ENCODE results near the gene TGFBI. TPM values are rescaled to one million over a fixed set of nuclear protein-coding genes. Genes with fewer than 3 reads are reported as not detected.

The TGFBI gene
- total RNA-seq, 1 experiment from 2014 or later, result 3.2 TPM

- Histone ChIP-seq H3K27me3 (ENCODE audit: control insufficient read depth, insufficient read depth, low read length) (no peaks in the 10 kb centered on the region; the same call in 1 of the 2 replicates), H3K36me3 (replicated peaks; ENCODE audit: control insufficient read depth, insufficient read depth, low read length) (no peaks in the 10 kb centered on the region), H3K4me3 (ENCODE audit: insufficient read depth, low read depth, low read length) (no peak overlapping the region)
- no peak for DNase-seq
Measured at GRCh38 chr5:135996611-135997010, 32.2 kb upstream of the TGFBI start.

GRCh38 chr5:135997673-135998335, 31.0 kb upstream of the TGFBI start:
- no peaks in the 10 kb centered on the region for H3K36me3 ChIP-seq (replicated peaks; ENCODE audit: control insufficient read depth, insufficient read depth, low read length)
- H3K27me3 ChIP-seq (ENCODE audit: control insufficient read depth, insufficient read depth, low read length), result no peaks in the 10 kb centered on the region; the same call in 1 of the 2 replicates
- H3K4me3 ChIP-seq (ENCODE audit: insufficient read depth, low read depth, low read length), result no peak overlapping the region
- peak; percentile 71 for DNase-seq

GRCh38 chr5:135998889-135999288, 29.9 kb upstream of the TGFBI start:
- no peaks in the 10 kb centered on the region; the same call in 1 of the 2 replicates for H3K27me3 ChIP-seq (ENCODE audit: control insufficient read depth, insufficient read depth, low read length)
- no peak for DNase-seq
- no peaks in the 10 kb centered on the region for H3K36me3 ChIP-seq (replicated peaks; ENCODE audit: control insufficient read depth, insufficient read depth, low read length)
- H3K4me3 ChIP-seq (ENCODE audit: insufficient read depth, low read depth, low read length), result no peak overlapping the region

- no peak overlapping the region for H3K4me3 ChIP-seq (ENCODE audit: insufficient read depth, low read depth, low read length)
- no peak for DNase-seq
- H3K36me3 ChIP-seq (replicated peaks; ENCODE audit: control insufficient read depth, insufficient read depth, low read length), result no peaks in the 10 kb centered on the region
- H3K27me3 ChIP-seq (ENCODE audit: control insufficient read depth, insufficient read depth, low read length), result no peaks in the 10 kb centered on the region; the same call in 1 of the 2 replicates
Measured at GRCh38 chr5:135999406-136000139, 29.2 kb upstream of the TGFBI start.

GRCh38 chr5:136000147-136000546, 28.6 kb upstream of the TGFBI start:
- H3K27me3 ChIP-seq (ENCODE audit: control insufficient read depth, insufficient read depth, low read length), result no peaks in the 10 kb centered on the region; the same call in 1 of the 2 replicates
- no peak for DNase-seq

GRCh38 chr5:136000932-136001331, 27.9 kb upstream of the TGFBI start:
- no peaks in the 10 kb centered on the region; the same call in 1 of the 2 replicates for H3K27me3 ChIP-seq (ENCODE audit: control insufficient read depth, insufficient read depth, low read length)
- no peaks in the 10 kb centered on the region for H3K36me3 ChIP-seq (replicated peaks; ENCODE audit: control insufficient read depth, insufficient read depth, low read length)
- no peak overlapping the region for H3K4me3 ChIP-seq (ENCODE audit: insufficient read depth, low read depth, low read length)
- DNase-seq, result no peak

More at GRCh38 chr5:136000147-136000546, 28.6 kb upstream of the TGFBI start:
- H3K4me3 ChIP-seq (ENCODE audit: insufficient read depth, low read depth, low read length), result no peak overlapping the region
- H3K36me3 ChIP-seq (replicated peaks; ENCODE audit: control insufficient read depth, insufficient read depth, low read length), result no peaks in the 10 kb centered on the region

GRCh38 chr5:136001466-136001981, 27.3 kb upstream of the TGFBI start:
- no peak overlapping the region for H3K4me3 ChIP-seq (ENCODE audit: insufficient read depth, low read depth, low read length)
- no peaks in the 10 kb centered on the region; the same call in 1 of the 2 replicates for H3K27me3 ChIP-seq (ENCODE audit: control insufficient read depth, insufficient read depth, low read length)
- DNase-seq, result no peak
- H3K36me3 ChIP-seq (replicated peaks; ENCODE audit: control insufficient read depth, insufficient read depth, low read length), result no peaks in the 10 kb centered on the region

GRCh38 chr5:136004436-136004835, 24.4 kb upstream of the TGFBI start:
- Histone ChIP-seq H3K36me3 (replicated peaks; ENCODE audit: control insufficient read depth, insufficient read depth, low read length) (no peaks in the 10 kb centered on the region), H3K27me3 (ENCODE audit: control insufficient read depth, insufficient read depth, low read length) (peaks cover 2% of the 10 kb centered on the region; the same call in 1 of the 2 replicates), H3K4me3 (ENCODE audit: insufficient read depth, low read depth, low read length) (no peak overlapping the region)
- no peak for DNase-seq

GRCh38 chr5:136005476-136005875, 23.3 kb upstream of the TGFBI start:
- no peak for DNase-seq
- Histone ChIP-seq H3K4me3 (ENCODE audit: insufficient read depth, low read depth, low read length) (no peak overlapping the region), H3K27me3 (ENCODE audit: control insufficient read depth, insufficient read depth, low read length) (peaks cover 2% of the 10 kb centered on the region; the same call in 1 of the 2 replicates), H3K36me3 (replicated peaks; ENCODE audit: control insufficient read depth, insufficient read depth, low read length) (no peaks in the 10 kb centered on the region)

GRCh38 chr5:136006164-136006563, 22.6 kb upstream of the TGFBI start:
- Histone ChIP-seq H3K4me3 (ENCODE audit: insufficient read depth, low read depth, low read length) (no peak overlapping the region), H3K27me3 (ENCODE audit: control insufficient read depth, insufficient read depth, low read length) (0 out of 2 replicates have a peak, but pooled peaks cover 2% of the 10 kb centered on the region), H3K36me3 (replicated peaks; ENCODE audit: control insufficient read depth, insufficient read depth, low read length) (no peaks in the 10 kb centered on the region)
- no peak for DNase-seq

- H3K27me3 ChIP-seq (ENCODE audit: control insufficient read depth, insufficient read depth, low read length), result 0 out of 2 replicates have a peak, but pooled peaks cover 2% of the 10 kb centered on the region
- peak; percentile 10 for DNase-seq
- no peaks in the 10 kb centered on the region for H3K36me3 ChIP-seq (replicated peaks; ENCODE audit: control insufficient read depth, insufficient read depth, low read length)
- no peak overlapping the region for H3K4me3 ChIP-seq (ENCODE audit: insufficient read depth, low read depth, low read length)
Measured at GRCh38 chr5:136006761-136007251, 22.0 kb upstream of the TGFBI start.

- Histone ChIP-seq H3K4me3 (ENCODE audit: insufficient read depth, low read depth, low read length) (no peak overlapping the region), H3K36me3 (replicated peaks; ENCODE audit: control insufficient read depth, insufficient read depth, low read length) (no peaks in the 10 kb centered on the region), H3K27me3 (ENCODE audit: control insufficient read depth, insufficient read depth, low read length) (0 out of 2 replicates have a peak, but pooled peaks cover 2% of the 10 kb centered on the region)
- no peak for DNase-seq
Measured at GRCh38 chr5:136007271-136007670, 21.5 kb upstream of the TGFBI start.

GRCh38 chr5:136011414-136012001, 17.3 kb upstream of the TGFBI start:
- 0 out of 2 replicates have a peak, but pooled peaks cover 2% of the 10 kb centered on the region for H3K27me3 ChIP-seq (ENCODE audit: control insufficient read depth, insufficient read depth, low read length)
- no peaks in the 10 kb centered on the region for H3K36me3 ChIP-seq (replicated peaks; ENCODE audit: control insufficient read depth, insufficient read depth, low read length)
- no peak overlapping the region for H3K4me3 ChIP-seq (ENCODE audit: insufficient read depth, low read depth, low read length)
- DNase-seq, result no peak

GRCh38 chr5:136012041-136012804, 16.6 kb upstream of the TGFBI start:
- DNase-seq, result no peak
- Histone ChIP-seq H3K36me3 (replicated peaks; ENCODE audit: control insufficient read depth, insufficient read depth, low read length) (no peaks in the 10 kb centered on the region), H3K27me3 (ENCODE audit: control insufficient read depth, insufficient read depth, low read length) (0 out of 2 replicates have a peak, but pooled peaks cover 2% of the 10 kb centered on the region), H3K4me3 (ENCODE audit: insufficient read depth, low read depth, low read length) (no peak overlapping the region)
